ENCODE results near the gene KCTD16.

DNA sequence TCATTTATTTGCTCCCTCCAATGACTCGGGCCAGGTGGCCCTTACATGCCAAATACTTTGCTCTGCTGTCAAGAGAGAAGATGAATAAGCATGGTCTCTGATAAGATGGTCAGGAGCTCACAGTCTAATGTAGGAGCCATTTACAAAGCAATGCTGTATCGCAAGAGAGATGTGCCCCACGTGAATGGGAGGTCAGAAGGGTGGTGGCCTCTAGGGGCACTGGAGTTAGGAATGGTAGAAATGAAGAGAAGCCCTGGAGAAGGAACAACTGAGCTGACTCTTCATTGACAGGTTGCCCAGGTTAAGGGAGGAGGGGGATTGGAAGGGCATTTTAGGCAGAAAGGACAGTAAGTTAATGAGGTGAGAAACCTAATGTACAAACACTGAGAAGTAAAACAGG is 286.5 kb downstream of the KCTD16 start:
- no peak for TF ChIP-seq SP1 (IDR thresholded peaks at IDR 0.05)
- TF ChIP-seq FOXK2 (IDR thresholded peaks at IDR 0.05), result no peak
- no peak for TF ChIP-seq HDGF (IDR thresholded peaks at IDR 0.05; ENCODE audit: borderline replicate concordance)
- no peak for TF ChIP-seq FOXA1 (IDR thresholded peaks at IDR 0.05)
- TF ChIP-seq CTBP1 (IDR thresholded peaks at IDR 0.05; ENCODE audit: borderline replicate concordance), result no peak
- no peak for TF ChIP-seq ZNF384 (IDR thresholded peaks at IDR 0.05)
- TF ChIP-seq SUZ12 (IDR thresholded peaks at IDR 0.05), result no peak
- TF ChIP-seq FOXM1 (IDR thresholded peaks at IDR 0.05; ENCODE audit: borderline replicate concordance), result no peak
- TF ChIP-seq TARDBP (IDR thresholded peaks at IDR 0.05), result no peak
